Panc1 (cell line): ENCODE data around the gene TMPRSS5. TPM values are rescaled to one million over a fixed set of nuclear protein-coding genes. Genes with fewer than 3 reads are reported as not detected.
A peak's percentile ranks its signal among the peaks of the same experiment; 100 is the strongest.

Experiments
- ATAC-seq: fragments of 200-7000 bp; cut with Tn5 transposase; 2 replicates; pipeline ENCODE4 v1.9.1; 2020; ENCODE audit warnings: mild to moderate bottlenecking, moderate library complexity
- BruUV-seq: library from RNA; stranded (reverse); fragments of 400-500 nt; replicated peaks from 2 replicates; lab custom pipeline; 2021; lab: Mats Ljungman, UMichigan
- CTCF ChIA-PET: fragments of 300-600 bp; sonication (Branson Sonifier 250); formaldehyde crosslinking; loops from one replicate; lab custom pipeline; 2022; ENCODE audit warnings: antibody characterized with exemption; lab: Charles Lee
- POLR2A ChIA-PET: fragments of 300-600 bp; sonication (Branson Sonifier 250); formaldehyde crosslinking; loops from one replicate; lab custom pipeline; 2022; ENCODE audit warnings: antibody characterized with exemption; lab: Charles Lee
- DNase-seq: peaks from one replicate; pipeline ENCODE4 v3.0.0-alpha.2; 2010; ENCODE audit warnings: low read depth, low spot score
- H3K27ac ChIP-seq: 2 replicates; pipeline ENCODE4 v1.5.1; 2011; ENCODE audit warnings: mild to moderate bottlenecking, low read length, inconsistent platforms
- H3K27me3 ChIP-seq: fragments of 200-500 bp; sonication (Bioruptor generic); 2 replicates; pipeline ENCODE4 v1.6.0; 2014; ENCODE audit warnings: low read length, inconsistent platforms; ENCODE audit not compliant: control insufficient read depth, insufficient read depth
- H3K36me3 ChIP-seq: fragments of 200-500 bp; sonication (Bioruptor generic); 2 replicates; pipeline ENCODE4 v1.5.1; 2014; ENCODE audit warnings: inconsistent platforms, mild to moderate bottlenecking, low read length, moderate library complexity; ENCODE audit not compliant: control insufficient read depth, insufficient read depth
- H3K4me1 ChIP-seq: 2 replicates; pipeline ENCODE4 v1.5.1; 2011; ENCODE audit warnings: inconsistent platforms, mild to moderate bottlenecking, low read length, moderate library complexity; ENCODE audit not compliant: control insufficient read depth, insufficient read depth
- H3K4me3 ChIP-seq, 2 experiments: 2 replicates each; pipeline ENCODE4 v1.5.1; 2011 to 2012; ENCODE audit warnings: low read depth in 2 of 2, low read length in 2 of 2, mild to moderate bottlenecking in 2 of 2, inconsistent platforms in 1 of 2, moderate library complexity in 1 of 2
- H3K9me3 ChIP-seq: fragments of 200-500 bp; sonication (Bioruptor generic); 2 replicates; pipeline ENCODE4 v1.5.1; 2014; ENCODE audit warnings: low read depth, mild to moderate bottlenecking, inconsistent platforms, low read length, moderate library complexity; ENCODE audit not compliant: control insufficient read depth, insufficient read depth
- CTCF ChIP-seq: fragments of 450-650 bp; IDR thresholded peaks from 2 replicates; pipeline ENCODE4 v1.5.1; 2017; ENCODE audit warnings: mild to moderate bottlenecking
- POLR2AphosphoS5 ChIP-seq: IDR thresholded peaks from 2 replicates; pipeline ENCODE4 v1.6.1; 2012; ENCODE audit warnings: mild to moderate bottlenecking, low read depth, low read length, moderate library complexity
- REST ChIP-seq, 2 experiments: IDR thresholded peaks; 2 replicates each; pipeline ENCODE4 v1.6.1; 2011 to 2012; ENCODE audit warnings: low read depth in 2 of 2, control low read depth in 1 of 2, low read length in 1 of 2, mild to moderate bottlenecking in 1 of 2, moderate library complexity in 1 of 2; ENCODE audit not compliant: insufficient read depth in 1 of 2
- SIN3A ChIP-seq: IDR thresholded peaks from 2 replicates; pipeline ENCODE4 v1.6.1; 2012; ENCODE audit warnings: low read depth, mild to moderate bottlenecking, low read length, moderate library complexity, borderline replicate concordance; ENCODE audit not compliant: insufficient read depth
- TCF7L2 ChIP-seq: IDR thresholded peaks from 2 replicates; pipeline ENCODE4 v1.6.1; 2011; ENCODE audit warnings: mild to moderate bottlenecking, low read depth, low read length, inconsistent platforms
- in situ Hi-C: cut with HindIII; loops from 2 replicates; pipeline ENCODE4 v1.10.0; 2016; ENCODE audit warnings: low sequenced_read_pairs, low pct_unique_long_range_greater_than_20kb
- intact Hi-C: fragments of 100-400 bp; cut with micrococcal nuclease; formaldehyde crosslinking; loops from one replicate; pipeline ENCODE4 v1.10.0; 2022; ENCODE audit not compliant: unreplicated experiment
- total RNA-seq: library from RNA; stranded (reverse); gene quantifications from one replicate; pipeline ENCODE4 v1.2.1, GENCODE V29; 2021; ENCODE audit not compliant: unreplicated experiment

The TMPRSS5 gene
- total RNA-seq, 1 experiment from 2014 or later: 0.85 TPM

GRCh38 chr11:113663567-113663966 is 42.5 kb downstream of the TMPRSS5 start:
- Histone ChIP-seq H3K9me3 (peaks cover 12% of the 10 kb centered on the region), H3K4me3 (no peak overlapping the region), H3K27ac (peak overlapping the region; percentile 96), H3K4me1 (peaks cover 17% of the 10 kb centered on the region), H3K36me3 (no peaks in the 10 kb centered on the region), H3K27me3 (no peaks in the 10 kb centered on the region)
- intact Hi-C loops: no loop called here
- no peak for ATAC-seq
- ChIA-PET POLR2A (no interaction called here), CTCF (no interaction called here)
- no TSS peak for BruUV-seq
- in situ Hi-C loops: no loop called here
- DNase-seq: no peak
- TF ChIP-seq SIN3A (no peak), TCF7L2 (no peak), REST (IDR thresholded peaks at IDR 0.05; ENCODE audit: insufficient read depth in 1 of 2, low read depth in 2 of 2, low read length in 1 of 2) (no peak), CTCF (no peak)

- DNase-seq (no peak), ATAC-seq (no peak)
Observed at GRCh38 chr11:113655771-113656170, 50.3 kb downstream of the TMPRSS5 start.

More at GRCh38 chr11:113655771-113656170, 50.3 kb downstream of the TMPRSS5 start:
- no TSS peak for BruUV-seq
- Histone ChIP-seq H3K27me3 (no peaks in the 10 kb centered on the region), H3K4me1 (no peaks in the 10 kb centered on the region), H3K4me3 (no peak overlapping the region), H3K9me3 (no peaks in the 10 kb centered on the region), H3K36me3 (no peaks in the 10 kb centered on the region), H3K27ac (no peak overlapping the region)
- ChIA-PET POLR2A (no interaction called here), CTCF (no interaction called here)
- intact Hi-C loops (no loop called here), in situ Hi-C loops (no loop called here)
- TF ChIP-seq POLR2AphosphoS5: no peak
- TF ChIP-seq TCF7L2: no peak
- no peak for TF ChIP-seq SIN3A
- no peak for TF ChIP-seq CTCF
- TF ChIP-seq REST (IDR thresholded peaks at IDR 0.05; ENCODE audit: insufficient read depth in 1 of 2, low read depth in 2 of 2, low read length in 1 of 2): no peak
